ENCODE results near the gene ZBTB20.

GRCh38 chr3:114866430-114866829 lies 280.7 kb downstream of the ZBTB20 start:
- TF ChIP-seq CTCF (conservative IDR thresholded peaks at IDR 0.05) (no peak), EZH2 (IDR thresholded peaks at IDR 0.05; ENCODE audit: low read depth) (no peak)

Data from PC-9 (cell line).